Activated naive CD4-positive, alpha-beta T cell treated with anti-CD3 and anti-CD28 coated beads, Interleukin-2, amount 50 U/mL, for 16 hours (primary cell): ENCODE results near the gene COL6A2.
"Not testable (repeated sequence)": the region's sequence is repeated elsewhere in the genome, so short reads cannot be mapped to it uniquely, and the experiment has no call there.

Experiments used
- DNase-seq: peaks from one replicate; pipeline ENCODE4 v3.0.0-alpha.2; 2020

COL6A2 gene

DNA sequence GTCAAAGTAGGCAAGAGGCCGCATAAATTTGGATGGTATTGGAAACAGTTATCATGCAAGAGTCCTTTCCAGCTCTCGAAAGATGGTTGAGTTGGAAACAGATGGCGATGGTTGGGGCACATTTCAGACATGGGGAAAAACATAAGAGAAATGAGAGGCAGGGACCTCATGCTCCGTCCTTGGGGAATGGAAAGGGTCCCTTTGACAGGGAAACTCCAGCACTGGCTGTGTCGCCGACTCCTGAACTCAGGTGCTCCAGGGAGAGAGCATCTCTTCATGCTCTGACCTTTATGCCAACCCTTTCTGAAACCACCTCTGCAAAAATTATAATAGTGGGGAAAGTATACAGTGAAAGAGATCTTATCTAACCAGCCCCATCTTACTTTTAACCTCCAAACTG, 36.8 kb upstream of the COL6A2 start:
- DNase-seq = no peak

DNA sequence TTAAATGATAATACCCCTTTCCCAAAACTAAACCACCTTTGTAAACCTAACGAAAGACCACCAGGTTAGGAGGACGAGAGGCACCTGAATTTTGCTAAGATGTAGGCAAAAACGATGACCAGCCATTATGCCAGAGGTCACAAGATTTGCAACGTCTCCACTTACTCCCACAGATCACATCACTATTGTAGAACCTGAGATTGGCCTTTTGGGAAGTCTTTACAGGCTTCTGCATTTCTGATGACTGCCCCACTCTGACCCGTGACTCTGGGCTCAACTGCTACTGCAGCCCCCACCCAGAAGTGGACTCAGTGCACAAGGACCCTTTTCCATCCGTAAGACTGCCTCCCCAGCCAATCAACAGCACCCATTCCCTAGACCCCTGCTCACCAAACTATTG, 36.4 kb upstream of the COL6A2 start:
- no peak for DNase-seq

GRCh38 chr21:46061950-46062349, 36.0 kb upstream of the COL6A2 start:
- DNase-seq = no peak

- DNase-seq = no peak
Measured at GRCh38 chr21:46062471-46063211, 35.3 kb upstream of the COL6A2 start.

DNA sequence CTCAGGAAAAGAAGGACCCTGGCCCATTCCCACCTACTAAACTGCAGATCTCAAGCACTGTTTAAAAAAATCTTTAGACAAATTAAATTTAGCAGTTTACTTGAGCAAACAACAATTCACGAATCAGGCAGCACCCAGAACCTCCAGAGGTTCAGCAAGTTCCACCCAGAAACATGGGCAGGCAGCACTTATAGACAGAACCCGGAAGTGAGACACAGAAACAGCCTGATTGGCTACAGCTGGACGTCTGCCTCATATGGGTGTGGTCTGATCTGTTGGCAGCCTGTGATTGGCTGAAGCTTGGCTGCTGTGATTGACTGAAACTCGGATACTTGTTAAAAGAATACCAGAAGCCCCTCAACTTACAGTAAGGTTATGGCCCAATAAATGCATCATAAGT, 34.7 kb upstream of the COL6A2 start:
- no peak for DNase-seq

DNA sequence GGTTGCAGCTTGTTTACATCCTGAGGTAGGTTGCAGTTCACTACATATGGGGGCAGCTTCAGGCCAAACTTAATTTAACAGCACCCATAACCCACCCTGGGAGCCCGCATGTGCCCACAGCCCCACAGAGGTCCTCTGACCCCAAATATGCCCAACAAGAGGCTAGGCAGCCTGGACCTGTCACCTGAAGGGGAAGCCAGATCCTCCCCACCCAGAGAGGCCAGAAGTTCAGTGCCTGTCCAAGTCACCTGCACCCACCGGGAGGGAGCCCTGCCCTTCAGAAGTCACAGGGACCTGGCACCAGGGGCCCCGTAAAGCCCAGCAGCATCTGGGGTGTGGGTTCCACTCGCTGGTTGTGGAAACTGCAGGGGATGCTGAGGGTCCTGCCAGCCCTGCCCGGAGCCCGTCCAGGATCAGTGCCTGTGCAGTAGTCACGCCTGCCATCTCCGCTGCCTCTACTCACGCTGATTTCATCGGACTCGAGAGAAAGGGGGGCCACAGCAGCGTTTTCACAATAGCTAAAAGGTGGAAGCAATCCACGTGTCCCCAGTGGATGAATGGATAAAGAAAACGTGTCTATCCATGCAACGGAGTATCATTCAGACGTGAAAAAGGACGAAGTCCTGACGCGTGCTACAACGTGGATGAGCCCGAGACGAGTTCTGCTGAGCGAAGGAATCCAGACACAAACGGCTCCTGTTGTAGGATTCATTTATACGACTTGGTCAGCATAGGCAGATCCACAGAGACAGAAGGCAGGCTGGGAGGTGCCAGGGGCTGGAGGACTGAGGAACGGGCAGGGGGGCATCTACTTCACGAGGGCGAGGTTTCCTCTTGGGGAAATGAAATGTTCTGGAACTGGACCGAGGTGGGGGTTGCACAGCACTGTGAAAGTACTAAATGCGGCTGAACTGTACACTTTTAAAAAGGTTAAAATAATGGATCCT, 33.9 kb upstream of the COL6A2 start:
- no peak for DNase-seq

DNA sequence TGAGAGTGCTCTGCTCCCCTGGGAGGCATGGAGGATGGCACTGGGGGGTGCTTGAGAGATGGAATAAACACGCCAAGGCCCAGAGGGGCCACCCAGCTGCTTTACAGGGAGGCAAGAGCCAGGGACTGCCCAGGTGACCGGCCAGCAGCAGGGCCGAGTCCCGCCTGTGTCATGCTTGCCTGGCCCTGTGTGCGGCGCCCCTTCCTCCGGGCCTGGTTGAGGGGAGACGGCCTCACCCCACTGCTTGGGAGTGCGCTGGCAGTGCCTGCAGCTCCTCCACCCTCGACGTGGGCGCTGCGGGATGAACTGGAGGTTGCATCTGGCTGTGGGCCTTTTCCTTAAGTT, 33.1 kb upstream of the COL6A2 start:
- no peak for DNase-seq

GRCh38 chr21:46065215-46065913, 32.5 kb upstream of the COL6A2 start:
- peak; percentile 7 for DNase-seq

DNA sequence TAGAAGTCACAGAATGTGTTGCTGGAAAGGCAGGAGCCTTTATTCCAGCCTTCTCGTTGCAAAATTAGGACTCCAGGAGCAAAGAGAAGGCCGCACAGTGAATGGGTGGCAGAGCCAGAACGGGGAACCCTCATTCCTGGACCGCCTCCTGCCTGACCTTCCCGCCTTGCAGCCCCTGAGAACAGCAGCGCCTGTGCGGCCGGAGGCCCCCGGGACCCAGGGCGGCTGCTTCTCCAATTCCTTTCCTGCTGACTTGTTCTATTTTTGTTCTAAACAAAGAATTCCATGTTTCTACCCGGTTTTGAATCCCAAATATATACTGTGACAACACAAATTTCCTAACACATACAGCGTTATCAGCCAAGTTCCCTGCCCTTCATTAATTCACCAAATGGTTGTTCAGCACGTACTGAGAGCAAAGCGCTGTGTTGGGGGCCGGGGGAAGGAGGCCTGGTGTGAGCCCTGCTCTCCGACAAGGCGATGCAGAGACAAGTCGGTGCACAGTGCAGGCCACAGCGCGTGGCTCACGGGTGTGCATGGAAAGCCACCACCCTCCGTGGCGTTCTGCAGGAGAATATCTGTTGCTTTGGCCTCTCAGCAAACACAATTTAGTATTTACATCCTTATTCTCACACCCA, 31.9 kb upstream of the COL6A2 start:
- no peak for DNase-seq

GRCh38 chr21:46066591-46067331, 31.2 kb upstream of the COL6A2 start:
- DNase-seq = no peak

DNA sequence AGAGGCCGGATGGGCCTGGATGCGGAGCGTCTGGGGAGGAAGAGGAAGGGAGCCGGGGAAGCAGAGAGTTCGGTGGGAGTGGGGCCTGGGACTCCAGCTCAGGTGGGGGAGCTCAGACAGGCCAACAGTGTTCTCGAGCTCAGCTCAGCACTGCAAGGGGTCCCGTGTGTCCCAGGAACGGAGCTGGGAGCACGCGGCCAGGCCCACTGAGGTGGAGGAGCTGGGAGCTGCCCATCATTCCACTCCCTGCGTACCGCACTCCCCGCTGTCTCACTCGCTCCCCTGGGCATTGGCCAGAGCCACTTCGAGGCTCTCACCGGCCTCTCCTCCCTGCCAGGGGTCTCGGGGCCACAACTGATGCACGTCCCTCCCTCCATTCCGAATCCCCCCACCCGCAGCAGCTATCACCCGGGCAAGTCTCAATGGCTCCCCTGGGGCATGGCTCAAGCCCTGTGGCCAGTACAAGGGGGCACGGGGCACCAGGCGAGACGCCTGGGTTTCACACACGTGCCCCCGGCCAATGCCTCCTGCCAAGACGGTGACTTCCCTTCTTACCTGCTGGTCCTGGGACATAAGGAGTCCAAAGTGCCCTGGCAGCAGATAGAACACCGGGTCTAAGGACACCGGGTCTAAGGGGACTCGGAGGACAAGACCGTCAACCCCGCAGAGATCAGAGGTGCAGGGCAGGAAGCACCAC, 30.3 kb upstream of the COL6A2 start:
- no peak for DNase-seq

- no peak for DNase-seq
Measured at GRCh38 chr21:46068516-46069079, 29.3 kb upstream of the COL6A2 start.

- no peak for DNase-seq
Measured at GRCh38 chr21:46069166-46069565, 28.7 kb upstream of the COL6A2 start.

GRCh38 chr21:46069719-46070279, 28.1 kb upstream of the COL6A2 start:
- DNase-seq = peak; percentile 10

DNA sequence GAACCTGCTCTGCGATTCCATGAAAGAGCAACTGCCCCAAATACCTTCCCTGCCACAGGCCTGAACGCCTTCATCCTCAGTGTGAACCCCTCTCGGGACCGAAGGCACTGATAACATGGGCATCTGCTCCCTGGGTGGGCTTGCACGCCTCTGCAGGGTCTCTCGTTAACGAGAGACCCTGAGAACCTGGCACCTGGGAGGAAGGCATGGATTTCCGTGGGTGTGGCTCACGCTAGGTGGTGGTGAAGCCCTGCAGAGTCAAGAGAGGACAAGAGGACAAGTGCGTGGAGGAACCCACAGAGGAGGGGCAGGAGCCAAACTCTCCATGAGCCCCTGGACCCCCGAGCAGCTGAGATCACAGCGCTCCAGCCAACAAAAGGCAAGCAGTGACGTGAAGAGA, 26.8 kb upstream of the COL6A2 start:
- no peak for DNase-seq

- not testable (repeated sequence) for DNase-seq
Measured at GRCh38 chr21:46076724-46077123, 21.2 kb upstream of the COL6A2 start.

DNA sequence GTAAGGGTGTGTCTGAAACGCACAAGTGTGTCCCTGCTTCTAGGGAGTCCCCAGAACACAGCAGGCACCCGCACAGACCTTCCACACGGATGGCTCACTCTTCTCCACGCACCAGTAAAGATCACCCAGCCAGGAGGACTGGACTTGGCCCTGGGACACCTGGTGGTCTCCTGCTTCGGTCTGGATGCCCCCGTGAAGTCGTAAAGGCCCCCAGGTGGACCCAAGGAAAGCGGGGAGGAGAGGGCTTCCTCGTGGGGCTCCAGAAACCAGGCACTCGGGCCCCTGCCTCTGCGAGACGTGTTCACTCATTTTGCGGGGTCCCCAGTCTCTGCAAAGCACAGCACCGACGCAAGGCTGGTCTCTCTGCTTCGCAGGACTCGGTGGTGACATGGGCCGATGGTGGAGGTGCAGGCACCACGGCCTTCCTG, 20.2 kb upstream of the COL6A2 start:
- no peak for DNase-seq

- no peak for DNase-seq
Measured at GRCh38 chr21:46078322-46078977, 19.5 kb upstream of the COL6A2 start.

- DNase-seq = no peak
Measured at GRCh38 chr21:46078978-46079351, 18.9 kb upstream of the COL6A2 start.
